Measurements from ENCODE around the gene HEXB.
A peak's percentile ranks its signal among the peaks of the same experiment; 100 is the strongest.
"Not testable (repeated sequence)": the region's sequence is repeated elsewhere in the genome, so short reads cannot be mapped to it uniquely, and the experiment has no call there.

The HEXB gene

GRCh38 chr5:74738406-74738805 lies 53.4 kb downstream of the HEXB start:
- DNase-seq (ENCODE audit: low read depth in 3 of 3), result no peak

DNA sequence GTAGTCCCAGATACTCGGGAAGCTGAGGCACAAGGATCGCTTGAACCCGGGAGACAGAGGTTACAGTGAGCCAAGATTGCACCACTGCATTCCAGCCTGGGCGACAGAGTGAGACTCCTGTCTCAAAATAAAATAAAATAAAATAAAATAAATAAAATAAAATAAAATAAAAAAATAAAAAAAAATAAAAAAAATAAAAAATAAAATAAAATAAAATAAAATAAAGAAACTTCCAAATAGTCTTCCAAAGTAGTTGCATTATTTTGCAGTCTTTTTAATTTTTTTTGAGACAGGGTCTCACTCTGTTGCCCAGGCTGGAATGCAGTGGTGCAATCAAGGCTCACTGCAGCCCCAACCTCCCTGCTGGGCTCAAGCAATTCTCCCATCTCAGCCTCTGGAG lies 63.7 kb downstream of the HEXB start:
- DNase-seq (ENCODE audit: low read depth in 3 of 3), result not testable (repeated sequence)

DNA sequence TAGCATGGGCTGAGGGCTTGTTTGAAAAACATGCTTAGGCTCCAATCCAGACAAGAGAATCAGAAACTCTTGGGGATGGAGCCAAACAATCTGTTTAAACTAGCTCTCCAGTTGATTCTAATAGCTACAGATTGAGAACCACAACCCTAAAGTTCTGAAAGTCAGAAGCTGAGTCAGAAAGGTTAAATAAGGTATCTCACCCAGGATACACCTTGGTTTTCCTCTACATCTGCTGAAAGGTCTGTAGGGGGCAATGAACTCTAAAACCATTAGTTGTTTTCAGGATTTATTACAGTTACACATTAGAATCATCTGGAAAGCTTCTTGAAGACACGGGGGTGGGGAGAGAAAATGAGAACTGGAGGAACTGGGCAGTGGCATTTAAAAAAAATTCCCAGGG lies 76.2 kb downstream of the HEXB start:
- DNase-seq (ENCODE audit: low read depth in 3 of 3), result no peak

DNA sequence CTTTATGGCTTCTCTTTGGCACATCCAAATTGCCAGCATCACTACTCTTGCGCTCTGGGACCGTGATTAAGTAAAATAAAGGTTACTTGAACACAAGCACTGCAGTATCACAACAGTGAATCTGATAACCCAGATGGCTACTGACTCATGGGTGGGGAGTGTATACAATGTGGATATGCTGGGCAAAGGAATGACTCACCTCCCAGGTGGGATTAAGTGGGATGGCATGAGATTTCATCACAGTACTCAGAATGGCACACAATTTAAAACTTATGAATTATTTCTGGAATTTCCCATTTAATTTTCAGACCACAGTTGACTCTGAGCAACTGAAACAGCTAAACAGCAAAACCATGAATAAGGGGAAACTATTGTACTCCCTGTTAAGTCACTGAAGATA lies 77.6 kb downstream of the HEXB start:
- peak in 2 of 3 donors; percentile 7 to 11 for DNase-seq (ENCODE audit: low read depth in 3 of 3)

- no peak for DNase-seq (ENCODE audit: low read depth in 3 of 3)
Observed at GRCh38 chr5:74763504-74763903, 78.5 kb downstream of the HEXB start.

GRCh38 chr5:74765201-74765600 lies 80.2 kb downstream of the HEXB start:
- no peak for DNase-seq (ENCODE audit: low read depth in 3 of 3)

DNA sequence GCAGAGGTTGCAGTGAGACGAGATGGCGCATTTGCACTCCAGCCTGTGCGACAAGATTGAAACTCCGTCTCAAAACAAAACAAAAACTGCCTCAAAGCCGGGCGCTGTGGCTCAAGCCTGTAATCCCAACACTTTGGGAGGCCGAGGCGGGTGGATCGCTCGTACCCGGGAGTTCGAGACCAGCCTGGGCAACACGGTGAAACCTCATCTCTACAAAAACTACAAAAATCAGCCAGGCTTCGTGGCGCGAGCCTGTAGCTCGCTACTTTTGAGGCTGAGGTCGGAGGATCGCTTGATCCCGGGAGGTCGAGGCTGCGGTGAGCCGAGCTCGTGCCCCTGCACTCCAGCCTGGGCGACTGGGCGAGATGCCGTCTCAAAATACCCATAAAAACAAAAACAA lies 80.9 kb downstream of the HEXB start:
- DNase-seq (ENCODE audit: low read depth in 3 of 3), result no peak

- DNase-seq (ENCODE audit: low read depth in 3 of 3), result peak in 1 of 3 donors; percentile 1
Observed at GRCh38 chr5:74766418-74766848, 81.4 kb downstream of the HEXB start.

GRCh38 chr5:74766849-74767578 lies 82.0 kb downstream of the HEXB start, which contains the start of the genes GFM2 and NSA2:
Gene GFM2, minus strand, starts transcription at chr5:74767117. Its CDS starts 3,375 bp downstream, at chr5:74763742.
Gene NSA2, plus strand, starts transcription at chr5:74767249. Its CDS starts 112 bp downstream, at chr5:74767361.
- DNase-seq (ENCODE audit: low read depth in 3 of 3), result peak; percentile 82 to 86 (median 85)

- no peak for DNase-seq (ENCODE audit: low read depth in 3 of 3)
Observed at GRCh38 chr5:74767579-74767913, 82.5 kb downstream of the HEXB start.
